Activated CD8-positive, alpha-beta T cell treated with anti-CD3 and anti-CD28 coated beads for 36 hours (primary cell): ENCODE measurements around the gene GPC6. TPM values are rescaled to one million over a fixed set of nuclear protein-coding genes. Genes with fewer than 3 reads are reported as not detected.
A peak's percentile ranks its signal among the peaks of the same experiment; 100 is the strongest.

Source experiments
- ATAC-seq: fragments of 200-7000 bp; cut with Tn5 transposase; one replicate; pipeline ENCODE4 v1.10.0; 2021; ENCODE audit warnings: mild to moderate bottlenecking, moderate library complexity
- CTCF ChIA-PET: fragments of 350-600 bp; sonication (Branson Sonifier 250); formaldehyde crosslinking; loops from one replicate; lab custom pipeline; 2021; ENCODE audit warnings: antibody characterized with exemption; lab: Charles Lee
- POLR2A ChIA-PET: fragments of 350-600 bp; sonication (Branson Sonifier 250); formaldehyde crosslinking; loops from one replicate; lab custom pipeline; 2021; ENCODE audit warnings: antibody characterized with exemption; lab: Charles Lee
- DNase-seq: peaks from one replicate; pipeline ENCODE4 v3.0.0-alpha.2; 2020
- H3K27ac Mint-ChIP-seq: one replicate; pipeline ENCODE4 v1.8.0; 2021; ENCODE audit warnings: mild to moderate bottlenecking, mixed read lengths
- H3K27me3 Mint-ChIP-seq: one replicate; pipeline ENCODE4 v1.8.0; 2021; ENCODE audit warnings: mixed read lengths
- H3K36me3 Mint-ChIP-seq: one replicate; pipeline ENCODE4 v1.8.0; 2021; ENCODE audit warnings: low read depth, mixed read lengths
- H3K4me1 Mint-ChIP-seq: one replicate; pipeline ENCODE4 v1.8.0; 2021; ENCODE audit warnings: low read depth, mixed read lengths
- H3K4me3 Mint-ChIP-seq: one replicate; pipeline ENCODE4 v1.8.0; 2021; ENCODE audit warnings: mild to moderate bottlenecking, moderate library complexity, mixed read lengths
- H3K9me3 Mint-ChIP-seq: one replicate; pipeline ENCODE4 v1.8.0; 2021; ENCODE audit warnings: mixed read lengths
- intact Hi-C: fragments of 100-400 bp; cut with micrococcal nuclease; formaldehyde crosslinking; loops from one replicate; pipeline ENCODE4 v1.10.0; 2022
- total RNA-seq, 2 experiments: library from RNA; stranded (reverse); gene quantifications; one replicate each; pipeline ENCODE4 v1.2.3, GENCODE V29; 2021
- TF ChIP-seq, protein P1 (sequence below): fragments of 200-600 bp; IDR thresholded peaks from one replicate; pipeline ENCODE4 v1.8.0; 2022; ENCODE audit warnings: antibody characterized with exemption, mild to moderate bottlenecking

GPC6 gene
- total RNA-seq, 2 experiments from 2014 or later, result not detected

DNA sequence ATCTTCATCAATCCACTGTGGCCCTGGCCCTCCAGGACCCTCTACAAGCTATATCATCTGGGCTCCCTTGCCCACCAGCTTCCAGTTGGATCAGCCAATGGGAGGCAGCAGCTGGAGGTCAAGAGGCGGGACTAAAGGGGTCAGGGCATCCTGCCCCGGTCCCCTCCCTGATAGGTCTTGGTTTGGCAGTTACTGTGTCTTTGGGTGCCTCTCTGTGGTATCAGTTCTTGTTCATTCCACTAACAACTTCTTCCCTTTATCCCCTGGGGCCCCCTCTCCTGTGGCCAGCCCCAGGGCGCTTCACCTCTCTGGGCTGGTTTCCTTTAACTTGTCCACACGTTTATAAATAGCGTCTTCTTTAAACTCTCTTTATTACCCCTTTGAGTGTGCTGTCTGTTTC is 1169.3 kb downstream of the GPC6 start:
- Mint-ChIP-seq H3K9me3 (no peaks in the 10 kb centered on the region), H3K27ac (no peak overlapping the region), H3K4me1 (no peaks in the 10 kb centered on the region), H3K4me3 (no peak overlapping the region), H3K36me3 (no peaks in the 10 kb centered on the region), H3K27me3 (peaks cover 7% of the 10 kb centered on the region)
- DNase-seq (no peak), ATAC-seq (no peak)
- POLR2A ChIA-PET, result no interaction called here
- CTCF ChIA-PET, result interaction anchor here (0.6 to 0.8 kb wide), 3 partner anchors 34 to 1687 kb away, joined by 3 read pairs; no protein-coding TSS in a partner anchor
- TF ChIP-seq, protein P1, sequence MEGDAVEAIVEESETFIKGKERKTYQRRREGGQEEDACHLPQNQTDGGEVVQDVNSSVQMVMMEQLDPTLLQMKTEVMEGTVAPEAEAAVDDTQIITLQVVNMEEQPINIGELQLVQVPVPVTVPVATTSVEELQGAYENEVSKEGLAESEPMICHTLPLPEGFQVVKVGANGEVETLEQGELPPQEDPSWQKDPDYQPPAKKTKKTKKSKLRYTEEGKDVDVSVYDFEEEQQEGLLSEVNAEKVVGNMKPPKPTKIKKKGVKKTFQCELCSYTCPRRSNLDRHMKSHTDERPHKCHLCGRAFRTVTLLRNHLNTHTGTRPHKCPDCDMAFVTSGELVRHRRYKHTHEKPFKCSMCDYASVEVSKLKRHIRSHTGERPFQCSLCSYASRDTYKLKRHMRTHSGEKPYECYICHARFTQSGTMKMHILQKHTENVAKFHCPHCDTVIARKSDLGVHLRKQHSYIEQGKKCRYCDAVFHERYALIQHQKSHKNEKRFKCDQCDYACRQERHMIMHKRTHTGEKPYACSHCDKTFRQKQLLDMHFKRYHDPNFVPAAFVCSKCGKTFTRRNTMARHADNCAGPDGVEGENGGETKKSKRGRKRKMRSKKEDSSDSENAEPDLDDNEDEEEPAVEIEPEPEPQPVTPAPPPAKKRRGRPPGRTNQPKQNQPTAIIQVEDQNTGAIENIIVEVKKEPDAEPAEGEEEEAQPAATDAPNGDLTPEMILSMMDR, result no peak
- intact Hi-C loops, result no loop called here

DNA sequence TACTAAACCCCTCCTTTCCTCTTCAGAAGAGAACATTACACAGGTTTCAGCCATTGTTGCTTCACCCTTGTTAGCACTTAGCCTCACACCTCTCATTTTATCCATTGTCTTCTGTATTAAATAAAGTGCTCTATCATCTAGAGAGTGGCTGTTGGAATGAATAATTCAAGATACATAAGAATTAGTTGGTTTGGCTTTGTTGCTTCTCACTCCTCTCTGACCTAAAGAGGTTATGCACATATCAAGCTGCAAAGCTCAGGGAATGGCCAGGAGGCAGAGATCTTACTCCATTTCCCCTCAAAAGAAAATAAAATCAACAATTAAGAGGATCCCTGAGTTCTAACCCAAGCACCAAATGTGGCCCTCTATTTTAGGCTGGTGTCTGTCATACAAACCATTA is 1173.2 kb downstream of the GPC6 start:
- H3K4me3 Mint-ChIP-seq, result no peak overlapping the region
- H3K27me3 Mint-ChIP-seq, result peaks cover 7% of the 10 kb centered on the region
- H3K36me3 Mint-ChIP-seq, result no peaks in the 10 kb centered on the region
- ChIA-PET POLR2A (no interaction called here), CTCF (no interaction called here)
- TF ChIP-seq, protein P1, result no peak
- intact Hi-C loops, result no loop called here
- ATAC-seq (no peak), DNase-seq (no peak)
- no peak overlapping the region for H3K27ac Mint-ChIP-seq
- no peaks in the 10 kb centered on the region for H3K4me1 Mint-ChIP-seq
- H3K9me3 Mint-ChIP-seq, result no peaks in the 10 kb centered on the region

- H3K36me3 Mint-ChIP-seq, result no peaks in the 10 kb centered on the region
- intact Hi-C loops, result no loop called here
- no peak overlapping the region for H3K27ac Mint-ChIP-seq
- H3K27me3 Mint-ChIP-seq, result peaks cover 7% of the 10 kb centered on the region
- no peaks in the 10 kb centered on the region for H3K4me1 Mint-ChIP-seq
- DNase-seq, result no peak
- H3K9me3 Mint-ChIP-seq, result no peaks in the 10 kb centered on the region
- CTCF ChIA-PET, result no interaction called here
- POLR2A ChIA-PET, result no interaction called here
- no peak overlapping the region for H3K4me3 Mint-ChIP-seq
- TF ChIP-seq, protein P1, result no peak
- ATAC-seq, result no peak
These were observed 1174.3 kb downstream of the GPC6 start for GRCh38 chr13:94400874-94401273.

DNA sequence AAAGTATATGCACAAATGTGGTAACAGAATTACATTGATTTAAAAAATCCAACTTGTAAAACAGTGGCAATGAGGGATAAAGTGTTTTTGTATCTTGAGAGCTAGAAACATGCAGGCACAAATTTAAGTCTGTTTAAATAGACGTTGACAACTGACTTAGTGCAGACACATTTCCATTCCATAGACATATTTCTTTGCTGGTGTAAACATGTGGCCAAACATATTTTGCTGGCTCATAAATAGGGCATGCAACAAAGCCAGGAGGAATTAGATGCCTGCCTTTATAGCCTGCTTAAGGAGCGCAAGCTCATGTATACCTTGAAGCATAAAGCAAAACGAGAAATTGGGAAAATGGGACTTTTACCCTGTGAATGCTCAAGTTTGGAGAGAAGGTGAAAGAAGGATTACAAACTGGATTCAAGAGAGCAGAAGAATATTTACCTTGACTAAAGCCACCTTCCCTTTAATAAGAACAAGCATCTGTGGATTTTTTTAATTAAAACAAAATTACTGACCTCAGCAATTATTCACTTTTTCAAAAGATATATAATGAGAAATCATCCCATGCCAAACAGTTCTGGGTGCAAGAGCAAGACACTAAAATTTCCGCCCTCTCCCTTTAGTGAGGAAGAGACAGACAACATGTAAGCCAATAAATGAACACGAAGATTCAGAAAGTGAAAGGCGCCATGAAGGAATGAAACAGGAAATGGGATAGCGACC is 1181.9 kb downstream of the GPC6 start:
- H3K36me3 Mint-ChIP-seq, result no peaks in the 10 kb centered on the region
- ChIA-PET CTCF (no interaction called here), POLR2A (no interaction called here)
- no peaks in the 10 kb centered on the region for H3K9me3 Mint-ChIP-seq
- no peak overlapping the region for H3K27ac Mint-ChIP-seq
- no peak overlapping the region for H3K4me3 Mint-ChIP-seq
- ATAC-seq (no peak), DNase-seq (no peak)
- intact Hi-C loops, result no loop called here
- peaks cover 10% of the 10 kb centered on the region for H3K4me1 Mint-ChIP-seq
- peaks cover 7% of the 10 kb centered on the region for H3K27me3 Mint-ChIP-seq
- TF ChIP-seq, protein P1, result no peak

- H3K27ac Mint-ChIP-seq, result no peak overlapping the region
- peaks cover 7% of the 10 kb centered on the region for H3K27me3 Mint-ChIP-seq
These were observed 1185.1 kb downstream of the GPC6 start for GRCh38 chr13:94411747-94412146.

More at GRCh38 chr13:94411747-94412146, 1185.1 kb downstream of the GPC6 start:
- Mint-ChIP-seq H3K4me1 (peaks cover 17% of the 10 kb centered on the region), H3K9me3 (peaks cover 6% of the 10 kb centered on the region), H3K4me3 (no peak overlapping the region), H3K36me3 (peaks cover 7% of the 10 kb centered on the region)
- intact Hi-C loops, result no loop called here
- TF ChIP-seq, protein P1, result no peak
- ChIA-PET CTCF (interaction anchor here (1.0 kb wide), 1 partner anchor 206 kb away, joined by 3 read pairs; no protein-coding TSS in a partner anchor), POLR2A (interaction anchor here (1.1 kb wide), 1 partner anchor 10 kb away, joined by 3 read pairs; no protein-coding TSS in a partner anchor)
- ATAC-seq, result peak; percentile 49
- DNase-seq, result no peak
